HS-5 (cell line): ENCODE data around the gene SYNDIG1.
"Not testable (repeated sequence)": the region's sequence is repeated elsewhere in the genome, so short reads cannot be mapped to it uniquely, and the experiment has no call there.

Experiments used
- DNase-seq: peaks from one replicate; pipeline ENCODE4 v3.0.0-alpha.2; 2012; ENCODE audit warnings: low read depth

SYNDIG1 gene

DNA sequence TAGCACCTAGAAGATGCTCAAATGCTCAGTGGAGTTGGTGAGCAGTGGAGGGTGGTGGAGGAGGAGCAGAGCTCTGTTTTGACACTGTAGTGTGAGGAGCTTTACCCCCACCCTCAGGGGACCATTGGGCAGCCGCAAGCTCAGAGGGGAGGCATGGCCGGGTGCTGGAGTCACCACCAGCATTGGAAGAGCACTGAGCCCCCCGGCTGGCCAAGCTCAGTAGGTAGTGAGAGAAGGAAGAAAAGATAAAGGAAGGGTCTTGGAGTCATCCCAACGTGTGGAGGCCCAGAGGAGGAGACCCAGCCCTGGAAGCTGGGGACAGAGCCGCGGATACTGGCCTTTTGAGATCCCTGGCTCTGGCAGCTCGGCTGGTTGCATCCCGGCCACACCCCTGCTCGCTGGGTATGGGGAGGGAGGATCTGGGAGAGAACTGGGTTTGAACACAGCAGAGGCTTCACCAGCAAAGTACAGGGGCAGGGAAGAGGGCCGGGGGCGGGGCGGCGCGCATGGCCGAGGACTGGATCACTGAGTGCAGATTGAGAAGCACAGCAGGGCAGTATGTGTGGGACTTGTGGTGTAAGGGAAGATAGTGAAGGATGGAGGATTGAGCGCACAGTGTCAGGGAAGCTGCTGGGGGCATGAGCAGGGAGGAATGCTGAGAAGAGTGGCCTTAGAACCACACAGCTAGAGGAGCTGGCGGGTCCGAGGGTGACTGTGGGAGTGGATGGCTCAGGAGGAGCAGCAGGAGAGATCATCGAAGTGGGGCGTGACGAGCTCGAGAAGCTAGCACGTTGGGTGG is 24.4 kb downstream of the SYNDIG1 start:
- DNase-seq, result no peak

GRCh38 chr20:24494460-24494920 is 25.1 kb downstream of the SYNDIG1 start:
- DNase-seq, result no peak

GRCh38 chr20:24495266-24495665 is 25.8 kb downstream of the SYNDIG1 start:
- DNase-seq, result no peak

- no peak for DNase-seq
These were observed 28.4 kb downstream of the SYNDIG1 start for GRCh38 chr20:24497851-24498250.

DNA sequence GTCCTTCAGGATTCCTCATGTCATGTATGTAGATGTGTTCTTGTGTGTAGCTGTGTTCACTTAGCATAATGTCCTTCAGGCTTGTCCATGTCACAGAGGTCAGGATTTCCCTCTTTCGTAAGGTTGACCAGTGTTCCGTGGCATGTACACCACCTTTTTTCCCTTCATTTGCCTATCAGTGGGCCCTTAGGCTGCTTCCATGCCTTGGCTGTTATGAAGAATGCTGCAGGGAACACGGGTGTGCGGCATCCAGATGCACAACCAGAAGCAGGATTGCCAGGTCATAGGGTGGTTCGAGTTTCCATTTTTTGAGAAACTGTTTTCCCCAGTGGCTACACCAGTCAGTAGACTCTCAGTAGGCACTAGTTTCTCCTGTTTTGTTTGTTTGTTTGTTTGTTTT is 29.2 kb downstream of the SYNDIG1 start:
- DNase-seq, result no peak

DNA sequence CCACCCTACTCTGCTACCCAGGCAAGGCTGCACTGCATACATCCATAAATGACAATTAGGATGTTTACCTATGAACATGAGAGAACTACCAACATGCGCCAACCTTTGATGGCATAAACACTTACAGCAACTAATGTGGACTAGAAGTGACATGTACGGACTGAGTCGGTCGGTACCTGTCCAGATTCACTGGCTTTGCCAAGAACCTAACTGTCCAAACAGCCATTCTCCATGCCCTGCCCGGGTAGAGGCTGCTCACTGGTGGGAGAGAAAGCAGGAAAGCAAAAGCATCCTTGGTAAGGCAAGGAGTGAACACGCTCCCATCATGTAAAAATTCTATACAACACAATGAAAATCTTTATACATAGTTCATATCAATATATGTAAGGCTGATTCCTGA is 30.0 kb downstream of the SYNDIG1 start:
- DNase-seq, result no peak

DNA sequence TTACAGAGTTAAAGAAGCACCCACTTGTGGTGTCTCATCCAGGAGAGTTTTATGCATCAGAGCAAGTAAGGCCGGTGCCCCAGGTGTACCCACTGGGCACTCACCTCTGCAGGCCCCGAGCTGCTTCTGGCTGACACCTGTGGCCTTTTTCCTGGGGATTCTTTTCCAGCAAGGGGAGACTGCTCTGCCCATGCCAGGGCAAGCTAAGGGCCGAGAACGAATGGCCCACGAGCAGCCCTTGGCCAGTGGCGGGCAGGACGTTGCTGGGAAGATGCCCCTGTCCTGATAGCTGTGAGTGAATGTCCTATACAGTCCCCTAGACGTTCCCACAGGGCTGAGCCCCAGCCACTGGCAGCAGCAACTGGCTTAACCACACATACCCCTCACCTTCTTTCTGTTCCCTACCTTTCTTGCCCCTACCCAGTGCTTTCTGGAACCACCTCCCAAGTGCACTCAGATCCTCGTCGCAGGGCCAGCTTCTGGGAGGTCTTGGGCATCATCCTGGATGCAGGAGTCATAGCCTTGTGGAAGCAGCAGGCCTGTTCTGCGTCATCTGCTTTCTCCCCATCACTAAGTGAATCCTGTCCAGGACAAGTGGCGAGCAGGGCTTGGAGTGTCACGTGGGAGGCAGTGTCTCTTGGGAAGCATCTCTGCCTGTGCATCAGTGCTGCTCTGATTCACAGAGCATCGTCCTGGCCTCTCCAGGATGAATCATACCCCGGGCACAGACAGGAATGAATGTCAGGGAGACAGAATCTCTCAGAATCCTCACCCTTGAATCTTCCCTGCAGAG is 32.5 kb downstream of the SYNDIG1 start:
- DNase-seq, result peak; percentile 74

- no peak for DNase-seq
These were observed 33.2 kb downstream of the SYNDIG1 start for GRCh38 chr20:24502661-24503060.

DNA sequence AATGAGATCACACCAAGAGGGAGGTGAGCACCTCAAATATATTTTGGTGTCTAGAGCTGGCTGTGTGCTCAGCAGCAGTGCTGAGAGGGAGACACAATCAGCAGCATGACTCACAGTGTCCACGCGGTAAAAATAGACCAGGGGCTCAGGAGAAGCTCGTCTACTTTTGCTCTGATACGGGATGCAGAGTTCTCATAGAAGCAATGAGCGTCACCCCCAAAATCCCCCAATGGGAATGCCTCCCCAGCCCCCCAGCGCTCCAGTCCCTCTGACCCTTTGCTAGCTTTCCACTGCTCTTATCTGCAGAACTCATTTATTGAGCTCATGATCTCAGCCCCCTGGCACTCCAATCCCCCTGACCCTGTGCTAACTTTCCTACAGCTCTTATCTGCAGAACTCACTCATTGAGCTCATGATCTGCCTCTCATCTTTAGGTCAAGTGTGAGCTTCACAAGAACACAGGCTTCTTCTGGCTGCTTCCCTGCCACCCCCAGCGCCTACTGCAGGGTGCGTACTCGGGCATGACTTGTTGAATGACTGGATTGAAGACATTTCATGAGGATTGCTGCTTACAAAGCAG is 34.0 kb downstream of the SYNDIG1 start:
- no peak for DNase-seq

GRCh38 chr20:24504331-24505285 is 35.2 kb downstream of the SYNDIG1 start:
- DNase-seq, result no peak

DNA sequence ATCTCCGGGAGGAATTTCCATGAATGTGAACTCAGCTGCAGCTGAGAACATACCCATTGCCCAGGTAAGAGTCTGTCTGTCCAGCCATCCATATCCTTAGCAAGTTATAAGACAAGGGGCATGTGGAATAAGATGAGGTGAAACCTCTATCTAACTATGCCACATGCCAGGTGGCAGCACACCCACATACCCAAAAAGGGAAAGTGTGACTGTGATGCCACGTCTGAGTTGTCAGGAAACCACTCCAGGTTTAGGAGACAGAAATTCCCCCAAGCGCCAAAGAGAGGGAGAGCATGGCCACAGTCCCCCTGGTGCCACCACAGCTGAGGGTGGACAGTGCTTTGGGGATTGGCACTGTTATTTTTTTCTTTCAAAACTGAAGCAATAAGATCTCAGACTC is 36.7 kb downstream of the SYNDIG1 start:
- no peak for DNase-seq

- no peak for DNase-seq
These were observed 37.3 kb downstream of the SYNDIG1 start for GRCh38 chr20:24506696-24507095.

- DNase-seq, result no peak
These were observed 37.9 kb downstream of the SYNDIG1 start for GRCh38 chr20:24507182-24507853.

- not testable (repeated sequence) for DNase-seq
These were observed 43.0 kb downstream of the SYNDIG1 start for GRCh38 chr20:24512441-24512840.

DNA sequence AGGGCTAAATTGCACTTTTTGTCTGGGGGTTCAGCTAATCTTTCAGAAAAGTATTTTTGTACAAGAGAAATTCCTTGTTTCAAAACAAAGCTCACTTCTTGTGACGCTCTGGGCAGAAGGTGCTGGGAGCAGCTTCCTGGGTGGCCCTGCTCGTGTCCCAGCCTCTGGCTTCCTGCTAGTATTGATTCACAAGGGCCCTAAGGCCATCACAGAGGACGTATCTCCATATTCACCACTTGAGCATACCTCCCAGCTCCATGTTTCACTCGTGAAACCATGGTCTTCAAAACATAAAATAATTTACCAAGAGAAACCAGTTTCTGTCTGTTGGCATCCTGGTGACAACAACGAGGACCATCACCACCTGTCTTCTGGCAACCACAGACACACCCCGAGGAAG is 49.1 kb downstream of the SYNDIG1 start:
- no peak for DNase-seq

DNA sequence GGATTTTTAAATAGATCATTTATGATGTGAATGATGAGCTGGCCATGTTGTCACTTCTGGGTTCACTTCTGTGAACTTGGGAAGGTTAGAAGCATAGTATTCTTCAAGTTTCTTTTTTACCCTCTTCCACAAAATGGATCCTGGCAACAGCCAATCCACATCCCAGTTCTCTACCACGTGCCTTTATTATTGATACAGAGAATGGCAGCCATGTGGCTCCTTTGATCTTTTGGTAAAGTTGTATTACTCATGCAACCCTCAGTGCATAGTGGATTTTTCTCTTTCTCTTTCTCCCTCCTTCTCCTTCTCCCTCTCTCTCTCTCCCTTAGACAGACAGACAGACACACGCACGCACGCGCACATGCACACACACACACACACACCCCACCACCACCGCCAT is 50.0 kb downstream of the SYNDIG1 start:
- no peak for DNase-seq

GRCh38 chr20:24521032-24521431 is 51.6 kb downstream of the SYNDIG1 start:
- DNase-seq, result no peak

DNA sequence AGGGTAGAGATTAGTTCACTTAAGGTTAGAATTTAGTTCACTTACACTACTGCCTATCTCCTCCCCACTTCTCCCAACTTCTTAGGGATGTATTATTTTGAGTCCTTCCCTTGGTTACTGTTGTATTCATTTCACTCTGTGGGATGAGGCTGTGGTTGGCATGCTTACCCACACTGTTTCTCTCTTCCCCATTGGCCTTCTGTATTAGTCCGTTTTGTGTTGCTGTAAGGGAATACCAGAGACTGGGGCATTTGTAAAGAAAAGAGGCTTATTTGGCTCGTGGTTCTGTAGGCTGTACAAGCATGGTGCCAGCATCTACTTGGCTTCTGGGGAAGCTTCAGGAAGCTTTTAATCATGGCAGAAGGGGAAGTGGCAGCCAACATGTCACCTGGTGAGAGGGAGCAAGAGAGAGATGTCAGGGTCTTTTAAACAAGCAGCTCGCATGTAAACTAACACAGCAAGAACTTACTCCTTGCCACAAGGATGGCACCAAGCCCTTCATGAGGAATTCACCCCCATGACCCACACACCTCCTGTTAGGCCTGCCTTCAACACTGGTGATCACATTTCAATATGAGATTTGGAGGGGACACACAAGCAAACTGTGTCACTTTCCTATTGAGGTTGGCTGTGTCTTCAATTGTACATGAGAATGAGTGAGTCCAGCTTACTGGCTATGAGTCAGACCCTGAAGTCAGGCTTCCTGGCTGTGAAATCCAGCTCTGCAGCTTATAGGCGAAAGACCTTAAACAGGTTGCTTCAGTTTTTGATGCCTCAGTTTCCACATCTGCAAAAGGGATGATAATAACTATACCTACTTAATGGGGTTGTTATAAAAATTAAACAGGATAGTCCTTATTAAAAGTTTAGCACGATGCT is 53.3 kb downstream of the SYNDIG1 start:
- DNase-seq, result no peak

GRCh38 chr20:24523661-24524060 is 54.2 kb downstream of the SYNDIG1 start:
- DNase-seq, result no peak
